ENCODE data around the gene SENP8.

DNA sequence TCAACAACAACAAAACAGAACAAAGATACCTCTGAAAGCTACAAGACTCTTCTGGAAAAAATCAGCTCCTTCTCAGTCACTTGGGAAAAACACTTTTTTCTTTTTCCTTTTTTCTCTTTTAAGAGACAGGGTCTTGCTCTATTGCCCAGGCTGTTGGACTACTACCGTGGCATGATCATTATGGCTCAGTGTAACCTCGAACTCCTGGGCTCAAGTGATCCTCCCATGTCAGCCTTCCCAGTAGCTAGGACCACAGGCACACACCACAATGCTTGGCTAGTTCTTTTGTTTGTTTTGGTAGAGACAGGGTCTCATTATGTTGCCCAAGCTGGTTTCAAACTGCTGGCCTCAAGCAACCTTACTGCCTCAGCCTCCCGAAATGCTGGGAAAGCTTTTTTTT lies 13.1 kb upstream of the SENP8 start:
- no peak for TF ChIP-seq EZH2 (IDR thresholded peaks at IDR 0.05; ENCODE audit: borderline replicate concordance, low read depth, low read length, poor library complexity, severe bottlenecking)
- TF ChIP-seq, protein P1, sequence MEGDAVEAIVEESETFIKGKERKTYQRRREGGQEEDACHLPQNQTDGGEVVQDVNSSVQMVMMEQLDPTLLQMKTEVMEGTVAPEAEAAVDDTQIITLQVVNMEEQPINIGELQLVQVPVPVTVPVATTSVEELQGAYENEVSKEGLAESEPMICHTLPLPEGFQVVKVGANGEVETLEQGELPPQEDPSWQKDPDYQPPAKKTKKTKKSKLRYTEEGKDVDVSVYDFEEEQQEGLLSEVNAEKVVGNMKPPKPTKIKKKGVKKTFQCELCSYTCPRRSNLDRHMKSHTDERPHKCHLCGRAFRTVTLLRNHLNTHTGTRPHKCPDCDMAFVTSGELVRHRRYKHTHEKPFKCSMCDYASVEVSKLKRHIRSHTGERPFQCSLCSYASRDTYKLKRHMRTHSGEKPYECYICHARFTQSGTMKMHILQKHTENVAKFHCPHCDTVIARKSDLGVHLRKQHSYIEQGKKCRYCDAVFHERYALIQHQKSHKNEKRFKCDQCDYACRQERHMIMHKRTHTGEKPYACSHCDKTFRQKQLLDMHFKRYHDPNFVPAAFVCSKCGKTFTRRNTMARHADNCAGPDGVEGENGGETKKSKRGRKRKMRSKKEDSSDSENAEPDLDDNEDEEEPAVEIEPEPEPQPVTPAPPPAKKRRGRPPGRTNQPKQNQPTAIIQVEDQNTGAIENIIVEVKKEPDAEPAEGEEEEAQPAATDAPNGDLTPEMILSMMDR (conservative IDR thresholded peaks at IDR 0.05; ENCODE audit: low read depth, low read length), result no peak

Data from A673 (cell line).